HG03159 (cell line): ENCODE data around the gene FHOD1.

Experiments used
- ATAC-seq: cut with Tn5 transposase; IDR thresholded peaks from one replicate; pipeline ENCODE4 v1.9.1; 2021; ENCODE audit warnings: mild to moderate bottlenecking, moderate library complexity; ENCODE audit not compliant: unreplicated experiment

FHOD1 gene

GRCh38 chr16:67277999-67278772 is 30.9 kb upstream of the FHOD1 start:
- ATAC-seq: no peak

GRCh38 chr16:67277294-67277998 is 30.2 kb upstream of the FHOD1 start:
- ATAC-seq: no peak

GRCh38 chr16:67275321-67275720 is 28.0 kb upstream of the FHOD1 start:
- no peak for ATAC-seq

- ATAC-seq: no peak
Observed at GRCh38 chr16:67271446-67271845, 24.2 kb upstream of the FHOD1 start.

GRCh38 chr16:67270931-67271338 is 23.7 kb upstream of the FHOD1 start:
- no peak for ATAC-seq

GRCh38 chr16:67269766-67270165 is 22.5 kb upstream of the FHOD1 start:
- no peak for ATAC-seq

GRCh38 chr16:67268136-67268579 is 20.9 kb upstream of the FHOD1 start:
- no peak for ATAC-seq

GRCh38 chr16:67265834-67266233 is 18.6 kb upstream of the FHOD1 start:
- no peak for ATAC-seq

- no peak for ATAC-seq
Observed at GRCh38 chr16:67264866-67265265, 17.6 kb upstream of the FHOD1 start.

- ATAC-seq: no peak
Observed at GRCh38 chr16:67264277-67264676, 17.0 kb upstream of the FHOD1 start.

GRCh38 chr16:67263201-67263600 is 15.9 kb upstream of the FHOD1 start:
- no peak for ATAC-seq

GRCh38 chr16:67260426-67261063 is 13.3 kb upstream of the FHOD1 start:
- no peak for ATAC-seq

- ATAC-seq: no peak
Observed at GRCh38 chr16:67259705-67260104, 12.4 kb upstream of the FHOD1 start.

- ATAC-seq: no peak
Observed at GRCh38 chr16:67258161-67258835, 11.0 kb upstream of the FHOD1 start.

- no peak for ATAC-seq
Observed at GRCh38 chr16:67257486-67258160, 10.3 kb upstream of the FHOD1 start.

GRCh38 chr16:67256701-67257230 is 9.5 kb upstream of the FHOD1 start:
- no peak for ATAC-seq

GRCh38 chr16:67255553-67256221 is 8.4 kb upstream of the FHOD1 start:
- ATAC-seq: no peak

GRCh38 chr16:67254801-67255552 is 7.7 kb upstream of the FHOD1 start:
- no peak for ATAC-seq
